GM23338 (cell line): ENCODE measurements around the gene AS3MT. TPM values are rescaled to one million over a fixed set of nuclear protein-coding genes. Genes with fewer than 3 reads are reported as not detected.
"Not testable (repeated sequence)": the region's sequence is repeated elsewhere in the genome, so short reads cannot be mapped to it uniquely, and the experiment has no call there.

Experiments
- ATAC-seq: fragments of 200-7000 bp; cut with Tn5 transposase; 3 replicates; pipeline ENCODE4 v1.9.1; 2020
- DNase-seq: peaks from one replicate; pipeline ENCODE4 v3.0.0-alpha.2; 2015; ENCODE audit warnings: low spot score
- H2AFZ ChIP-seq: fragments of 200-600 bp; sonication (generic); 2 replicates; pipeline ENCODE4 v1.8.0; 2016; ENCODE audit warnings: antibody characterized with exemption, mild to moderate bottlenecking, moderate library complexity
- H3F3A ChIP-seq: fragments of 200-600 bp; sonication (generic); replicated peaks from 2 replicates; pipeline ENCODE4 v1.8.0; 2017; ENCODE audit warnings: antibody characterized with exemption, mixed run types, low read depth
- H3K27ac ChIP-seq: fragments of 200-600 bp; sonication (generic); 2 replicates; pipeline ENCODE4 v1.6.1; 2016; ENCODE audit warnings: low read depth
- H3K27me3 ChIP-seq: fragments of 200-600 bp; sonication (generic); 2 replicates; pipeline ENCODE4 v1.8.0; 2016; ENCODE audit warnings: mild to moderate bottlenecking, mixed run types, moderate library complexity; ENCODE audit not compliant: insufficient read depth
- H3K36me3 ChIP-seq: fragments of 200-600 bp; sonication (generic); 2 replicates; pipeline ENCODE4 v1.8.0; 2016; ENCODE audit warnings: mild to moderate bottlenecking; ENCODE audit not compliant: insufficient read depth
- H3K4me1 ChIP-seq: fragments of 200-600 bp; sonication (generic); 2 replicates; pipeline ENCODE4 v1.8.0; 2016; ENCODE audit warnings: mild to moderate bottlenecking, moderate library complexity; ENCODE audit not compliant: insufficient read depth
- H3K4me2 ChIP-seq: fragments of 200-600 bp; sonication (generic); 2 replicates; pipeline ENCODE4 v1.7.1; 2017; ENCODE audit warnings: mixed run types
- H3K4me3 ChIP-seq: fragments of 200-600 bp; sonication (generic); 2 replicates; pipeline ENCODE4 v1.6.1; 2016; ENCODE audit warnings: mixed run types
- H3K79me2 ChIP-seq: fragments of 200-600 bp; sonication (generic); replicated peaks from 2 replicates; pipeline ENCODE4 v1.8.0; 2017; ENCODE audit warnings: mild to moderate bottlenecking; ENCODE audit not compliant: insufficient read depth
- H3K9me2 ChIP-seq: fragments of 200-600 bp; sonication (generic); 2 replicates; pipeline ENCODE4 v1.8.0; 2017; ENCODE audit not compliant: insufficient read depth
- H4K20me1 ChIP-seq: fragments of 200-600 bp; sonication (generic); replicated peaks from 2 replicates; pipeline ENCODE4 v1.8.0; 2017; ENCODE audit warnings: mild to moderate bottlenecking; ENCODE audit not compliant: insufficient read depth
- H3K27ac Mint-ChIP-seq: 2 replicates; pipeline ENCODE4 v1.8.0; 2020; ENCODE audit warnings: inconsistent platforms, mild to moderate bottlenecking, moderate library complexity, mixed read lengths
- H3K27me3 Mint-ChIP-seq: 3 replicates; pipeline ENCODE4 v1.8.0; 2022; ENCODE audit warnings: low read depth, mild to moderate bottlenecking, moderate library complexity, mixed read lengths, inconsistent platforms; ENCODE audit not compliant: insufficient read depth, poor library complexity
- H3K36me3 Mint-ChIP-seq: 3 replicates; pipeline ENCODE4 v1.8.0; 2021; ENCODE audit warnings: low read depth, mild to moderate bottlenecking, inconsistent platforms, moderate library complexity, mixed read lengths
- H3K4me1 Mint-ChIP-seq: 3 replicates; pipeline ENCODE4 v1.8.0; 2020; ENCODE audit warnings: mild to moderate bottlenecking, inconsistent platforms, mixed read lengths
- H3K4me3 Mint-ChIP-seq: 3 replicates; pipeline ENCODE4 v1.8.0; 2021; ENCODE audit warnings: moderate library complexity, mild to moderate bottlenecking, inconsistent platforms, mixed read lengths
- H3K9me3 Mint-ChIP-seq: 3 replicates; pipeline ENCODE4 v1.8.0; 2020; ENCODE audit warnings: moderate library complexity, mild to moderate bottlenecking, inconsistent platforms, mixed read lengths
- CREB1 ChIP-seq: fragments of 250-450 bp; sonication (Bioruptor Pico); IDR thresholded peaks from 2 replicates; pipeline ENCODE4 v1.5.0; 2020; ENCODE audit warnings: low read depth, mild to moderate bottlenecking, moderate library complexity
- EZH2 ChIP-seq: fragments of 200-600 bp; sonication (generic); IDR thresholded peaks from one replicate; pipeline ENCODE4 v1.8.0; 2017; ENCODE audit warnings: antibody characterized with exemption, mild to moderate bottlenecking, low read depth; ENCODE audit not compliant: unreplicated experiment
- JUNB ChIP-seq: IDR thresholded peaks from one replicate; pipeline ENCODE4 v1.6.1; 2016; ENCODE audit warnings: antibody characterized with exemption; ENCODE audit not compliant: unreplicated experiment
- NANOG ChIP-seq: IDR thresholded peaks from 2 replicates; pipeline ENCODE4 v1.6.1; 2016; ENCODE audit warnings: antibody characterized with exemption, borderline replicate concordance
- POLR2AphosphoS5 ChIP-seq: IDR thresholded peaks from 2 replicates; pipeline ENCODE4 v1.6.1; 2016; ENCODE audit warnings: antibody characterized with exemption, low read depth
- REST ChIP-seq: IDR thresholded peaks from one replicate; pipeline ENCODE4 v1.6.1; 2018; ENCODE audit warnings: antibody characterized with exemption; ENCODE audit not compliant: unreplicated experiment
- STAT1 ChIP-seq: IDR thresholded peaks from one replicate; pipeline ENCODE4 v1.6.1; 2016; ENCODE audit warnings: antibody characterized with exemption; ENCODE audit not compliant: unreplicated experiment
- ZNF114 ChIP-seq: fragments of 250-450 bp; sonication (Bioruptor Pico); IDR thresholded peaks from 2 replicates; pipeline ENCODE4 v1.5.0; 2020; ENCODE audit warnings: mild to moderate bottlenecking, moderate library complexity
- ZNF331 ChIP-seq: fragments of 250-450 bp; sonication (Bioruptor Pico); IDR thresholded peaks from 2 replicates; pipeline ENCODE4 v1.5.0; 2020; ENCODE audit warnings: low read depth, mild to moderate bottlenecking, moderate library complexity
- polyA plus RNA-seq: library from polyadenylated mRNA; unstranded; fragments of >200 nt; fragmentation: Nextera tagmentation; extraction: Ambion mirVana; gene quantifications from 2 replicates; pipeline ENCODE4 v1.2.1, GENCODE V29; 2016
- total RNA-seq: library from RNA; depleted of rRNA; stranded (reverse); fragments of >200 nt; shearing (Covaris generic); gene quantifications from 2 replicates; pipeline ENCODE4 v1.2.3, GENCODE V29; 2014
- TF ChIP-seq, protein P1 (sequence below), 2 experiments: fragments of 200-600 bp in 1 of 2; sonication (generic) in 1 of 2; conservative IDR thresholded peaks; 2 replicates each; pipeline versions ENCODE4 v1.5.1 to v1.6.1; 2016 to 2017; ENCODE audit warnings: antibody characterized with exemption in 2 of 2, low read depth in 2 of 2, mild to moderate bottlenecking in 2 of 2, moderate library complexity in 1 of 2
- TF ChIP-seq, protein P2 (sequence below): IDR thresholded peaks from 2 replicates; pipeline ENCODE4 v1.6.1; 2016; ENCODE audit warnings: antibody characterized with exemption

AS3MT gene
- total and polyA plus RNA-seq, 2 experiments from 2014 or later: 6.3 to 8.8 TPM

DNA sequence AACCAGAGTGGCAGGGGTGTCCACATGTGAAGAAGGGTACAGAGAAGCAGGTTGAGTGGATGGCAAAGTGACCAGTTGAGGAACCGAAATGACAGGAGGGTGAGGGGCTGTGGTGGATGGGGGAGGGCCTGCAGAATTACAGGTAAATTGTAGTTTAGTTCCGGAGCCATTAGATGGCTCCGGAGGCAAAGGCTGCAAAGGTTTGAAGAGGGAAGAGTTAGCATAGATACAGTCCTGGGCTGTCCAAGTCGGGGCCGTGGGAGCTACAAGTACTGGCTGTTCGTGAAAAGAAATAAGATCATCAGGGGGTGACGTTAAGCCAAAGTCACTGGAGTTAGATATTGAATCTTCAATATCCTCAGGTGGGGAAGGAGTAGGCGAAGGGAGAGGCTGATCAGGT lies 26.1 kb upstream of the AS3MT start:
- H3K9me3 Mint-ChIP-seq: peaks cover 20% of the 10 kb centered on the region
- H3K79me2 ChIP-seq, H3K27ac ChIP-seq, H3K9me2 ChIP-seq, H3K4me3 Mint-ChIP-seq, H3K27me3 Mint-ChIP-seq, H3K4me2 ChIP-seq, H3F3A ChIP-seq, H3K27me3 ChIP-seq, H3K27ac Mint-ChIP-seq, H4K20me1 ChIP-seq, H3K4me1 ChIP-seq, H2AFZ ChIP-seq, H3K36me3 Mint-ChIP-seq, H3K4me3 ChIP-seq, H3K36me3 ChIP-seq, H3K4me1 Mint-ChIP-seq: not testable (repeated sequence)
- DNase-seq (peak; percentile 58), ATAC-seq (peak; percentile 54)
- TF ChIP-seq, protein P1, sequence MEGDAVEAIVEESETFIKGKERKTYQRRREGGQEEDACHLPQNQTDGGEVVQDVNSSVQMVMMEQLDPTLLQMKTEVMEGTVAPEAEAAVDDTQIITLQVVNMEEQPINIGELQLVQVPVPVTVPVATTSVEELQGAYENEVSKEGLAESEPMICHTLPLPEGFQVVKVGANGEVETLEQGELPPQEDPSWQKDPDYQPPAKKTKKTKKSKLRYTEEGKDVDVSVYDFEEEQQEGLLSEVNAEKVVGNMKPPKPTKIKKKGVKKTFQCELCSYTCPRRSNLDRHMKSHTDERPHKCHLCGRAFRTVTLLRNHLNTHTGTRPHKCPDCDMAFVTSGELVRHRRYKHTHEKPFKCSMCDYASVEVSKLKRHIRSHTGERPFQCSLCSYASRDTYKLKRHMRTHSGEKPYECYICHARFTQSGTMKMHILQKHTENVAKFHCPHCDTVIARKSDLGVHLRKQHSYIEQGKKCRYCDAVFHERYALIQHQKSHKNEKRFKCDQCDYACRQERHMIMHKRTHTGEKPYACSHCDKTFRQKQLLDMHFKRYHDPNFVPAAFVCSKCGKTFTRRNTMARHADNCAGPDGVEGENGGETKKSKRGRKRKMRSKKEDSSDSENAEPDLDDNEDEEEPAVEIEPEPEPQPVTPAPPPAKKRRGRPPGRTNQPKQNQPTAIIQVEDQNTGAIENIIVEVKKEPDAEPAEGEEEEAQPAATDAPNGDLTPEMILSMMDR (conservative IDR thresholded peaks at IDR 0.05; ENCODE audit: low read depth in 2 of 2): peak; percentile 42 to 66

GRCh38 chr10:102844190-102844776 lies 25.0 kb upstream of the AS3MT start:
- not testable (repeated sequence) for H3K4me3 ChIP-seq, H3K36me3 ChIP-seq, H3K9me2 ChIP-seq, H3K27ac Mint-ChIP-seq, H3K4me1 ChIP-seq, H3K36me3 Mint-ChIP-seq, H3K27ac ChIP-seq, H3K27me3 Mint-ChIP-seq, H3K4me1 Mint-ChIP-seq, H4K20me1 ChIP-seq, H3K27me3 ChIP-seq, H3K4me2 ChIP-seq, H3F3A ChIP-seq, H3K79me2 ChIP-seq, H2AFZ ChIP-seq, ATAC-seq, DNase-seq, H3K4me3 Mint-ChIP-seq
- H3K9me3 Mint-ChIP-seq: peaks cover 13% of the 10 kb centered on the region

DNA sequence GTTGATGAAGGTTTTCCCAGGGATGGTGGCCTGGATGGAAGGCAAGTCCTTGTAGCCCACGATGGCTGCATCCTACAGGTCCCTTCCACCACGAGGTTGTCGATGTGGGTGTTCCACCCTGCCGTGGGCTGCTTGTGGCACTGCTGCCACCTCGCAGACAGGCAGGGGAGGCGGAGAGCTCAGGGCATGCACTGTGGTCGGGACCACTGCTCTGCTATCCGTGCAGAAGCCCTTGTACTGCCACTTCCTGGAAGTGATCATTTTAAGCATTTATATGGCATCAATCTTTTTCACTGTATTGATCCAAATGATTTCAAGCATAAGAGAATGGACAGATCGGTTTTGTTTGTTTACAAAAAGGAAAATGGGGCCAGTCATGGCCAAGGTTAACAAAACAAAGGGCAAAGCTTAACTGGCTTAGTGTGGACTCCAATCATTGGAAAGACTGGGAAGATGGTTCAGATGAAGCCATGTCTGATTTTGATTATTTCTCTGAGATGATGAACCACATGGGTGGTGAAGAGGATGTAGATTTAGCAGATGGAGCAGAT lies 23.8 kb upstream of the AS3MT start:
- H3K79me2 ChIP-seq: no peaks in the 10 kb centered on the region
- H3F3A ChIP-seq: no peaks in the 10 kb centered on the region
- no peak overlapping the region for H3K4me2 ChIP-seq
- Mint-ChIP-seq H3K27me3 (peaks cover 12% of the 10 kb centered on the region), H3K4me1 (peaks cover 3% of the 10 kb centered on the region; the same call in 2 of the 3 replicates), H3K9me3 (peaks cover 13% of the 10 kb centered on the region), H3K27ac (no peak overlapping the region), H3K36me3 (no peaks in the 10 kb centered on the region; the same call in 2 of the 3 replicates), H3K4me3 (no peak overlapping the region)
- ATAC-seq (no peak), DNase-seq (no peak)
- no peak overlapping the region for H3K4me3 ChIP-seq
- no peaks in the 10 kb centered on the region for H3K36me3 ChIP-seq
- no peak overlapping the region for H2AFZ ChIP-seq
- H4K20me1 ChIP-seq: no peaks in the 10 kb centered on the region
- H3K27me3 ChIP-seq: no peaks in the 10 kb centered on the region
- H3K27ac ChIP-seq: no peak overlapping the region
- H3K4me1 ChIP-seq: no peaks in the 10 kb centered on the region
- H3K9me2 ChIP-seq: no peaks in the 10 kb centered on the region
- TF ChIP-seq POLR2AphosphoS5 (no peak), JUNB (no peak), REST (no peak), ZNF114 (CRISPR knock-in tag) (no peak), NANOG (no peak), CREB1 (CRISPR knock-in tag) (no peak), STAT1 (no peak), EZH2 (no peak), ZNF331 (CRISPR knock-in tag) (no peak)
- TF ChIP-seq, protein P2, sequence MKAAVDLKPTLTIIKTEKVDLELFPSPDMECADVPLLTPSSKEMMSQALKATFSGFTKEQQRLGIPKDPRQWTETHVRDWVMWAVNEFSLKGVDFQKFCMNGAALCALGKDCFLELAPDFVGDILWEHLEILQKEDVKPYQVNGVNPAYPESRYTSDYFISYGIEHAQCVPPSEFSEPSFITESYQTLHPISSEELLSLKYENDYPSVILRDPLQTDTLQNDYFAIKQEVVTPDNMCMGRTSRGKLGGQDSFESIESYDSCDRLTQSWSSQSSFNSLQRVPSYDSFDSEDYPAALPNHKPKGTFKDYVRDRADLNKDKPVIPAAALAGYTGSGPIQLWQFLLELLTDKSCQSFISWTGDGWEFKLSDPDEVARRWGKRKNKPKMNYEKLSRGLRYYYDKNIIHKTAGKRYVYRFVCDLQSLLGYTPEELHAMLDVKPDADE: no peak
- TF ChIP-seq, protein P1 (conservative IDR thresholded peaks at IDR 0.05; ENCODE audit: low read depth in 2 of 2): no peak
